IMR-90 (cell line): ENCODE data around the gene CCSER2.

Experiments used
- BHLHE40 ChIP-seq: fragments of 150-350 bp; IDR thresholded peaks from 2 replicates; pipeline ENCODE4 v1.6.1; 2016; ENCODE audit warnings: mild to moderate bottlenecking, low read depth, low read length
- CEBPB ChIP-seq: IDR thresholded peaks from 2 replicates; pipeline ENCODE4 v1.6.1; 2012; ENCODE audit warnings: low read depth, low read length, improper control_type of control experiment
- CHD1 ChIP-seq: IDR thresholded peaks from 2 replicates; pipeline ENCODE4 v1.6.1; 2012; ENCODE audit warnings: low read depth, low read length, improper control_type of control experiment
- CTCF ChIP-seq: conservative IDR thresholded peaks from 2 replicates; pipeline ENCODE4 v1.5.1; 2012; ENCODE audit warnings: mild to moderate bottlenecking, low read depth, low read length, improper control_type of control experiment
- MAFK ChIP-seq: IDR thresholded peaks from 2 replicates; pipeline ENCODE4 v1.6.1; 2012; ENCODE audit warnings: low read depth, low read length, improper control_type of control experiment
- MAZ ChIP-seq: IDR thresholded peaks from 2 replicates; pipeline ENCODE4 v1.6.1; 2012; ENCODE audit warnings: low read depth, mild to moderate bottlenecking, low read length, improper control_type of control experiment, moderate library complexity, borderline replicate concordance
- MXI1 ChIP-seq: IDR thresholded peaks from 2 replicates; pipeline ENCODE4 v1.6.1; 2012; ENCODE audit warnings: low read depth, mild to moderate bottlenecking, low read length, moderate library complexity, borderline replicate concordance
- NFE2L2 ChIP-seq: fragments of 150-350 bp; IDR thresholded peaks from 2 replicates; pipeline ENCODE4 v1.6.1; 2016; ENCODE audit warnings: low read depth, mild to moderate bottlenecking, low read length
- POLR2A ChIP-seq: IDR thresholded peaks from 2 replicates; pipeline ENCODE4 v1.6.1; 2012; ENCODE audit warnings: mild to moderate bottlenecking, low read depth, low read length
- TF ChIP-seq, protein P1 (sequence below): fragments of 150-350 bp; IDR thresholded peaks from 2 replicates; pipeline ENCODE4 v1.6.1; 2017; ENCODE audit warnings: mild to moderate bottlenecking, antibody characterized with exemption, low read length, low read depth

GRCh38 chr10:84340187-84340586 lies 11.8 kb downstream of the CCSER2 start:
- TF ChIP-seq CTCF (no peak), CHD1 (no peak), POLR2A (no peak), MXI1 (no peak), MAFK (no peak), NFE2L2 (no peak), MAZ (no peak), CEBPB (no peak), BHLHE40 (no peak)
- TF ChIP-seq, protein P1, sequence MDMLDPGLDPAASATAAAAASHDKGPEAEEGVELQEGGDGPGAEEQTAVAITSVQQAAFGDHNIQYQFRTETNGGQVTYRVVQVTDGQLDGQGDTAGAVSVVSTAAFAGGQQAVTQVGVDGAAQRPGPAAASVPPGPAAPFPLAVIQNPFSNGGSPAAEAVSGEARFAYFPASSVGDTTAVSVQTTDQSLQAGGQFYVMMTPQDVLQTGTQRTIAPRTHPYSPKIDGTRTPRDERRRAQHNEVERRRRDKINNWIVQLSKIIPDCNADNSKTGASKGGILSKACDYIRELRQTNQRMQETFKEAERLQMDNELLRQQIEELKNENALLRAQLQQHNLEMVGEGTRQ, result no peak
